HCT116 (cell line): ENCODE measurements around the gene TSLP. TPM values are rescaled to one million over a fixed set of nuclear protein-coding genes. Genes with fewer than 3 reads are reported as not detected.

ENCODE experiments used
- ATAC-seq: fragments of 200-7000 bp; cut with Tn5 transposase; 2 replicates; pipeline ENCODE4 v1.9.1; 2020; ENCODE audit warnings: mild to moderate bottlenecking, moderate library complexity
- BruUV-seq: library from RNA; stranded (reverse); fragments of 400-500 nt; replicated peaks from 2 replicates; lab custom pipeline; 2021; lab: Mats Ljungman, UMichigan
- CTCF ChIA-PET: fragments of 300-600 bp; sonication (Branson Sonifier 250); formaldehyde crosslinking; loops from one replicate; lab custom pipeline; 2021; ENCODE audit warnings: antibody characterized with exemption; lab: Charles Lee
- POLR2A ChIA-PET: fragments of 300-600, 350-600 bp; sonication (Branson Sonifier 250); formaldehyde crosslinking; loops from one replicate; lab custom pipeline; 2021; ENCODE audit warnings: antibody characterized with exemption; lab: Charles Lee
- RAD21 ChIA-PET, 2 experiments: fragments of 300-600 bp; sonication (Branson Sonifier 250); formaldehyde crosslinking; loops; one replicate each; lab custom pipeline; 2023; ENCODE audit warnings: low total read pairs in 2 of 2; ENCODE audit not compliant: uncharacterized antibody in 2 of 2, unreplicated experiment in 2 of 2, low non-redundant PET in 1 of 2; lab: Charles Lee
- DNase-seq: peaks from one replicate; pipeline ENCODE4 v3.0.0-alpha.2; 2010; ENCODE audit warnings: low read depth, low spot score
- H2AFZ ChIP-seq: fragments of 200-600 bp; shearing (Covaris generic), sonication (generic); 2 replicates; pipeline ENCODE4 v1.6.1; 2017; ENCODE audit warnings: low read depth, mixed run types, mixed read lengths, antibody characterized with exemption, low read length; ENCODE audit not compliant: poor library complexity, severe bottlenecking
- H3K27ac ChIP-seq: 2 replicates; pipeline ENCODE4 v1.5.1; 2012; ENCODE audit warnings: low read depth, low read length
- H3K27me3 ChIP-seq: fragments of 200-600 bp; sonication (generic); 2 replicates; pipeline ENCODE4 v1.6.1; 2016; ENCODE audit warnings: mixed run types, low read length, mixed read lengths; ENCODE audit not compliant: insufficient read depth
- H3K36me3 ChIP-seq, 2 experiments: fragments of 200-500 bp in 1 of 2; fragments of 200-600 bp in 1 of 2; sonication (Bioruptor generic) in 1 of 2; sonication (generic) in 1 of 2; 2 replicates each; pipeline versions ENCODE4 v1.5.1 to v1.6.1; 2014 to 2016; ENCODE audit warnings: low read length in 2 of 2, inconsistent platforms in 1 of 2, mixed read lengths in 1 of 2, mixed run types in 1 of 2; ENCODE audit not compliant: insufficient read depth in 2 of 2, control insufficient read depth in 1 of 2
- H3K4me1 ChIP-seq, 2 experiments: fragments of 200-600 bp in 1 of 2; sonication (generic) in 1 of 2; 2 replicates each; pipeline versions ENCODE4 v1.5.1 to v1.6.1; 2012 to 2017; ENCODE audit warnings: low read length in 2 of 2, inconsistent platforms in 1 of 2, mild to moderate bottlenecking in 1 of 2, mixed read lengths in 1 of 2, mixed run types in 1 of 2, moderate library complexity in 1 of 2; ENCODE audit not compliant: insufficient read depth in 2 of 2, control insufficient read depth in 1 of 2
- H3K4me2 ChIP-seq: fragments of 200-600 bp; sonication (generic); 2 replicates; pipeline ENCODE4 v1.6.1; 2017; ENCODE audit warnings: mixed run types, low read length, mixed read lengths
- H3K4me3 ChIP-seq, 2 experiments: fragments of 200-600 bp in 1 of 2; sonication (generic) in 1 of 2; replicated peaks in 1 of 2; 2 replicates each; pipeline ENCODE4 v1.5.1; 2011 to 2016; ENCODE audit warnings: low read length in 2 of 2, control low read depth in 1 of 2, low read depth in 1 of 2, mild to moderate bottlenecking in 1 of 2, mixed read lengths in 1 of 2, mixed run types in 1 of 2
- H3K79me2 ChIP-seq: fragments of 200-600 bp; sonication (generic); 2 replicates; pipeline ENCODE4 v1.6.1; 2017; ENCODE audit warnings: mild to moderate bottlenecking, mixed run types, low read length, moderate library complexity, mixed read lengths; ENCODE audit not compliant: insufficient read depth
- H3K9ac ChIP-seq: fragments of 200-600 bp; sonication (generic); 2 replicates; pipeline ENCODE4 v1.6.1; 2016; ENCODE audit warnings: low read length, mixed read lengths
- H3K9me2 ChIP-seq: fragments of 200-600 bp; sonication (generic), shearing (Covaris generic); 2 replicates; pipeline ENCODE4 v1.6.1; 2017; ENCODE audit warnings: mixed run types, mild to moderate bottlenecking, moderate library complexity; ENCODE audit not compliant: insufficient read depth
- H3K9me3 ChIP-seq, 2 experiments: fragments of 200-500 bp in 1 of 2; fragments of 200-600 bp in 1 of 2; sonication (Bioruptor generic) in 1 of 2; sonication (generic) in 1 of 2; 2 replicates each; pipeline ENCODE4 v1.6.1; 2014 to 2017; ENCODE audit warnings: low read length in 2 of 2, mixed read lengths in 2 of 2, inconsistent platforms in 1 of 2, low read depth in 1 of 2, mild to moderate bottlenecking in 1 of 2, mixed run types in 1 of 2, moderate library complexity in 1 of 2; ENCODE audit not compliant: control insufficient read depth in 1 of 2, insufficient read depth in 1 of 2
- H4K20me1 ChIP-seq: fragments of 200-600 bp; sonication (generic), shearing (Covaris generic); 2 replicates; pipeline ENCODE4 v1.6.1; 2017; ENCODE audit warnings: mixed run types, mild to moderate bottlenecking, moderate library complexity; ENCODE audit not compliant: insufficient read depth
- CBX3 ChIP-seq: IDR thresholded peaks from 2 replicates; pipeline ENCODE4 v1.6.1; 2012; ENCODE audit warnings: low read depth
- ELF1 ChIP-seq: IDR thresholded peaks from 2 replicates; pipeline ENCODE4 v1.6.1; 2012; ENCODE audit warnings: low read depth, borderline replicate concordance
- FOSL1 ChIP-seq: IDR thresholded peaks from 2 replicates; pipeline ENCODE4 v1.6.1; 2012; ENCODE audit warnings: low read depth
- POLR2AphosphoS5 ChIP-seq: IDR thresholded peaks from 2 replicates; pipeline ENCODE4 v1.6.1; 2011; ENCODE audit warnings: mild to moderate bottlenecking, low read depth, low read length, moderate library complexity
- SIN3A ChIP-seq: IDR thresholded peaks from 2 replicates; pipeline ENCODE4 v1.6.1; 2012; ENCODE audit warnings: low read depth
- SP1 ChIP-seq: IDR thresholded peaks from 2 replicates; pipeline ENCODE4 v1.6.1; 2012; ENCODE audit warnings: low read depth
- YY1 ChIP-seq: IDR thresholded peaks from 2 replicates; pipeline ENCODE4 v1.6.1; 2011; ENCODE audit warnings: low read length, low read depth, moderate library complexity, mild to moderate bottlenecking; ENCODE audit not compliant: insufficient replicate concordance; ENCODE audit errors: extremely low read depth
- ZNF274 ChIP-seq: fragments of 200-500 bp; sonication (Bioruptor generic); IDR thresholded peaks from 2 replicates; pipeline ENCODE4 v1.6.1; 2014; ENCODE audit warnings: mild to moderate bottlenecking, low read depth, low read length, inconsistent platforms
- intact Hi-C: fragments of 100-400 bp; cut with micrococcal nuclease; formaldehyde crosslinking; loops from 2 replicates; pipeline ENCODE4 v1.10.0; 2022
- total RNA-seq: library from RNA; stranded (reverse); gene quantifications from one replicate; pipeline ENCODE4 v1.2.1, GENCODE V29; 2021; ENCODE audit not compliant: unreplicated experiment
- TF ChIP-seq, protein P1 (sequence below): IDR thresholded peaks from 2 replicates; pipeline ENCODE4 v1.6.1; 2012
- TF ChIP-seq, protein P2 (sequence below): IDR thresholded peaks from 2 replicates; pipeline ENCODE4 v1.6.1; 2012; ENCODE audit warnings: low read depth
- TF ChIP-seq, protein P3 (sequence below), 3 experiments: fragments of 200-600 bp in 1 of 3; sonication (generic) in 1 of 3; IDR thresholded peaks in 2 of 3; conservative IDR thresholded peaks in 1 of 3; 2 replicates each; pipeline ENCODE4 v1.5.1; 2012 to 2017; ENCODE audit warnings: low read depth in 2 of 3, low read length in 2 of 3, antibody characterized with exemption in 1 of 3, borderline replicate concordance in 1 of 3, control low read depth in 1 of 3, mild to moderate bottlenecking in 1 of 3, mixed read lengths in 1 of 3, mixed run types in 1 of 3, moderate library complexity in 1 of 3; ENCODE audit not compliant: insufficient read depth in 1 of 3

The TSLP gene
- total RNA-seq, 1 experiment from 2014 or later, result 0.34 TPM

DNA sequence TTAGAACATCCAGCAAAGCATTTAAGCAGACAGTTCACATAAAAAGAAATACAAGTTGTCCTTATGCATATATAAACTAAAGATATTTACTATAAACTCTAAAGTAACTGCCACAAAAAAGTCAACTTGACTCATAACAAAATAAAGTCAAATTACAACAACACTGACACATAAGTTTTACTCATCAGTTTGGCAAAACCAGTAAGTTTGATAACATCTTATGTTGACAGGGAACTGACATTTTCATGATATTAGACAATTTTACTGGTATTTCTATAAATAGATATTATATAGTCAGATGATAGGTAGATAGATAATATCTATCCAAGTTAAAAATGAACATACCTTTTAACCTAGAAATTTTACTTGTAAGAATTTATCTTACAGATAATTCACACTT is 9.9 kb upstream of the TSLP start:
- H3K9me3 ChIP-seq, result no peaks in the 10 kb centered on the region
- no peaks in the 10 kb centered on the region for H3K79me2 ChIP-seq
- H3K4me3 ChIP-seq, result no peak overlapping the region
- TF ChIP-seq ZNF274 (no peak), SP1 (no peak), POLR2AphosphoS5 (no peak), ELF1 (no peak), YY1 (no peak), SIN3A (no peak), CBX3 (no peak), FOSL1 (no peak)
- TF ChIP-seq, protein P1, sequence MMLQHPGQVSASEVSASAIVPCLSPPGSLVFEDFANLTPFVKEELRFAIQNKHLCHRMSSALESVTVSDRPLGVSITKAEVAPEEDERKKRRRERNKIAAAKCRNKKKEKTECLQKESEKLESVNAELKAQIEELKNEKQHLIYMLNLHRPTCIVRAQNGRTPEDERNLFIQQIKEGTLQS, result no peak
- TF ChIP-seq, protein P2, sequence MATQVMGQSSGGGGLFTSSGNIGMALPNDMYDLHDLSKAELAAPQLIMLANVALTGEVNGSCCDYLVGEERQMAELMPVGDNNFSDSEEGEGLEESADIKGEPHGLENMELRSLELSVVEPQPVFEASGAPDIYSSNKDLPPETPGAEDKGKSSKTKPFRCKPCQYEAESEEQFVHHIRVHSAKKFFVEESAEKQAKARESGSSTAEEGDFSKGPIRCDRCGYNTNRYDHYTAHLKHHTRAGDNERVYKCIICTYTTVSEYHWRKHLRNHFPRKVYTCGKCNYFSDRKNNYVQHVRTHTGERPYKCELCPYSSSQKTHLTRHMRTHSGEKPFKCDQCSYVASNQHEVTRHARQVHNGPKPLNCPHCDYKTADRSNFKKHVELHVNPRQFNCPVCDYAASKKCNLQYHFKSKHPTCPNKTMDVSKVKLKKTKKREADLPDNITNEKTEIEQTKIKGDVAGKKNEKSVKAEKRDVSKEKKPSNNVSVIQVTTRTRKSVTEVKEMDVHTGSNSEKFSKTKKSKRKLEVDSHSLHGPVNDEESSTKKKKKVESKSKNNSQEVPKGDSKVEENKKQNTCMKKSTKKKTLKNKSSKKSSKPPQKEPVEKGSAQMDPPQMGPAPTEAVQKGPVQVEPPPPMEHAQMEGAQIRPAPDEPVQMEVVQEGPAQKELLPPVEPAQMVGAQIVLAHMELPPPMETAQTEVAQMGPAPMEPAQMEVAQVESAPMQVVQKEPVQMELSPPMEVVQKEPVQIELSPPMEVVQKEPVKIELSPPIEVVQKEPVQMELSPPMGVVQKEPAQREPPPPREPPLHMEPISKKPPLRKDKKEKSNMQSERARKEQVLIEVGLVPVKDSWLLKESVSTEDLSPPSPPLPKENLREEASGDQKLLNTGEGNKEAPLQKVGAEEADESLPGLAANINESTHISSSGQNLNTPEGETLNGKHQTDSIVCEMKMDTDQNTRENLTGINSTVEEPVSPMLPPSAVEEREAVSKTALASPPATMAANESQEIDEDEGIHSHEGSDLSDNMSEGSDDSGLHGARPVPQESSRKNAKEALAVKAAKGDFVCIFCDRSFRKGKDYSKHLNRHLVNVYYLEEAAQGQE, result no peak
- TF ChIP-seq, protein P3, sequence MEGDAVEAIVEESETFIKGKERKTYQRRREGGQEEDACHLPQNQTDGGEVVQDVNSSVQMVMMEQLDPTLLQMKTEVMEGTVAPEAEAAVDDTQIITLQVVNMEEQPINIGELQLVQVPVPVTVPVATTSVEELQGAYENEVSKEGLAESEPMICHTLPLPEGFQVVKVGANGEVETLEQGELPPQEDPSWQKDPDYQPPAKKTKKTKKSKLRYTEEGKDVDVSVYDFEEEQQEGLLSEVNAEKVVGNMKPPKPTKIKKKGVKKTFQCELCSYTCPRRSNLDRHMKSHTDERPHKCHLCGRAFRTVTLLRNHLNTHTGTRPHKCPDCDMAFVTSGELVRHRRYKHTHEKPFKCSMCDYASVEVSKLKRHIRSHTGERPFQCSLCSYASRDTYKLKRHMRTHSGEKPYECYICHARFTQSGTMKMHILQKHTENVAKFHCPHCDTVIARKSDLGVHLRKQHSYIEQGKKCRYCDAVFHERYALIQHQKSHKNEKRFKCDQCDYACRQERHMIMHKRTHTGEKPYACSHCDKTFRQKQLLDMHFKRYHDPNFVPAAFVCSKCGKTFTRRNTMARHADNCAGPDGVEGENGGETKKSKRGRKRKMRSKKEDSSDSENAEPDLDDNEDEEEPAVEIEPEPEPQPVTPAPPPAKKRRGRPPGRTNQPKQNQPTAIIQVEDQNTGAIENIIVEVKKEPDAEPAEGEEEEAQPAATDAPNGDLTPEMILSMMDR (IDR thresholded peaks at IDR 0.05 in 2 of 3, conservative IDR thresholded peaks at IDR 0.05 in 1 of 3; ENCODE audit: borderline replicate concordance in 1 of 3, insufficient read depth in 1 of 3, low read depth in 2 of 3, low read length in 2 of 3), result no peak
- no peak overlapping the region for H2AFZ ChIP-seq
- no peak for DNase-seq
- H3K9me2 ChIP-seq, result no peaks in the 10 kb centered on the region
- H3K4me2 ChIP-seq, result no peak overlapping the region
- no TSS peak for BruUV-seq
- no peak for ATAC-seq
- ChIA-PET RAD21 (no interaction called here), CTCF (no interaction called here), POLR2A (no interaction called here)
- H3K27ac ChIP-seq, result no peak overlapping the region
- no peaks in the 10 kb centered on the region for H4K20me1 ChIP-seq
- no peaks in the 10 kb centered on the region for H3K36me3 ChIP-seq
- H3K27me3 ChIP-seq, result peaks cover 5% of the 10 kb centered on the region
- intact Hi-C loops, result no loop called here
- H3K9ac ChIP-seq, result no peak overlapping the region
- H3K4me1 ChIP-seq, result no peaks in the 10 kb centered on the region
